GM12892 (cell line): Measurements from ENCODE around the gene GNAT3.

ENCODE experiments used
- POLR2A ChIP-seq: IDR thresholded peaks from 2 replicates; pipeline ENCODE4 v1.6.1; 2011; ENCODE audit warnings: low read depth, low read length, control low read depth
- POLR2AphosphoS5 ChIP-seq: IDR thresholded peaks from 2 replicates; pipeline ENCODE4 v1.6.1; 2011; ENCODE audit warnings: low read depth, low read length, control low read depth

- no peak for TF ChIP-seq POLR2A
- no peak for TF ChIP-seq POLR2AphosphoS5
These were observed 48.5 kb downstream of the GNAT3 start for GRCh38 chr7:80463272-80463920.
